ENCODE measurements around the gene FAM25A.

The FAM25A gene

DNA sequence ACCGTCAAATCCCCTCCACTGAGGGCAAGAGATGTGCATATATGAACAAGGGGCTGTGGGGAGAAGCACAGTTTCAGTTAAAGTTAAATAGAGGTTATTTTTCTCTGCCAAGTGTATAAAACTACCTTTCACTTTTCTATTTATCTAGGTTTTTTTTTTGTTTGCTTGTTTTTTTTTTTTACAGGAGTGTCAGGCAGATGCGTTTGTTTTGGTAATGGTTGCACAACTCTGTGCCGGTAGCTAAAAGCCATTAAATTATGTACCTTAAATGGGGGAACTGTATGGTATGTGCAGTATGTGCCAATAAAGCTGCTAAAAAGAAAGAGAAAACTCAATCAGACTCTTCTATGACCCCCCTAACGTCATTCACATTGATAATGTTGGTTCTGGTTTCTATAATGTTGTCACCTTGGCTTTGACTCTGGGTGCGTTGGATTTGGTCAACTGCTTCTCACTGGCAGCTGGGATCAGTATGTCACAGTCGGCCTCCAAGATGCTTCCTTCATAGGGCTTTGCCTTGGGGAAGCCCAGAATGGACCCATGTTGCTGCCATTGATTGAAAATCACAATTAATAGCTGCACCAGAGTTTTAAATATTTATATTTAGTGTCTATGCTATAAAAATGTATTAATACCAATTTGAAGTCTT lies 40.3 kb downstream of the FAM25A start:
- DNase-seq = no peak
- H3K4me1 ChIP-seq = no peaks in the 10 kb centered on the region
- no peak overlapping the region for H3K4me3 ChIP-seq (ENCODE audit: low read depth, low read length)
- H3K9me3 ChIP-seq = no peaks in the 10 kb centered on the region
- H3K27me3 ChIP-seq = no peaks in the 10 kb centered on the region
- no peak for TF ChIP-seq CTCF (IDR thresholded peaks at IDR 0.05; ENCODE audit: low read depth, low read length)
- peaks cover 30% of the 10 kb centered on the region for H3K36me3 ChIP-seq

- no peak for TF ChIP-seq CTCF (IDR thresholded peaks at IDR 0.05; ENCODE audit: low read depth, low read length)
- DNase-seq = no peak
- H3K9me3 ChIP-seq = no peaks in the 10 kb centered on the region
- H3K4me1 ChIP-seq = no peaks in the 10 kb centered on the region
- no peaks in the 10 kb centered on the region for H3K27me3 ChIP-seq
- H3K36me3 ChIP-seq = peaks cover 24% of the 10 kb centered on the region
- H3K4me3 ChIP-seq (ENCODE audit: low read depth, low read length) = no peak overlapping the region
Measured at GRCh38 chr10:87064651-87065050, 44.6 kb downstream of the FAM25A start.

- H3K9me3 ChIP-seq = no peaks in the 10 kb centered on the region
- no peaks in the 10 kb centered on the region for H3K4me1 ChIP-seq
- H3K27me3 ChIP-seq = no peaks in the 10 kb centered on the region
- no peak for DNase-seq
- TF ChIP-seq CTCF (IDR thresholded peaks at IDR 0.05; ENCODE audit: low read depth, low read length) = no peak
- no peak overlapping the region for H3K4me3 ChIP-seq (ENCODE audit: low read depth, low read length)
- peaks cover 17% of the 10 kb centered on the region for H3K36me3 ChIP-seq
Measured at GRCh38 chr10:87066178-87066577, 46.1 kb downstream of the FAM25A start.

- Histone ChIP-seq H3K27me3 (no peaks in the 10 kb centered on the region), H3K4me3 (ENCODE audit: low read depth, low read length) (no peak overlapping the region), H3K4me1 (no peaks in the 10 kb centered on the region), H3K36me3 (peaks cover 17% of the 10 kb centered on the region), H3K9me3 (no peaks in the 10 kb centered on the region)
- TF ChIP-seq CTCF (IDR thresholded peaks at IDR 0.05; ENCODE audit: low read depth, low read length) = no peak
- no peak for DNase-seq
Measured at GRCh38 chr10:87066865-87067264, 46.8 kb downstream of the FAM25A start.

DNA sequence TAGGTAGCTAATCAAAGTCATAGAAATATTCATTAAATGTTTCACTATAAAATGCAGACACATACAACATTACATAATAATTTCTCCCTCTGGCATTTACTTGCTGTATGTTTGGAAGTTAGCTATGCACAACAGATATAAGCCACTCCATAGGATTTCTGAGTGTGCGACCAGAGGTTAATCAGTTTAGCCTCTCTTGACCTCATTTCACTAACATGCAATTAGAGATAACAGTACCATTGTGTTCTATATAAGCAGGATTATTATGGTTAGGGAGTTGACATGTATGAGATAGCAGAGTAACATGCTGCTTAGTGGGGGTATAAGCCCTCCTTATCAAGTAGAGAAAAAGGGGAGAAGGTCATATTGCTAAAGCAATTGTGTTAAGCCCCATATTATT lies 48.2 kb downstream of the FAM25A start:
- no peak overlapping the region for H3K4me3 ChIP-seq (ENCODE audit: low read depth, low read length)
- no peaks in the 10 kb centered on the region for H3K4me1 ChIP-seq
- no peaks in the 10 kb centered on the region for H3K27me3 ChIP-seq
- TF ChIP-seq CTCF (IDR thresholded peaks at IDR 0.05; ENCODE audit: low read depth, low read length) = no peak
- no peak for DNase-seq
- H3K9me3 ChIP-seq = no peaks in the 10 kb centered on the region
- peaks cover 15% of the 10 kb centered on the region for H3K36me3 ChIP-seq

- no peaks in the 10 kb centered on the region for H3K27me3 ChIP-seq
- H3K36me3 ChIP-seq = peaks cover 8% of the 10 kb centered on the region
- no peak overlapping the region for H3K4me3 ChIP-seq (ENCODE audit: low read depth, low read length)
- no peak for DNase-seq
- no peaks in the 10 kb centered on the region for H3K9me3 ChIP-seq
- TF ChIP-seq CTCF (IDR thresholded peaks at IDR 0.05; ENCODE audit: low read depth, low read length) = no peak
- H3K4me1 ChIP-seq = no peaks in the 10 kb centered on the region
Measured at GRCh38 chr10:87072449-87072848, 52.4 kb downstream of the FAM25A start.

All from BE2C (cell line).